Measurements from ENCODE around the gene DAZAP1.

Gene DAZAP1

DNA sequence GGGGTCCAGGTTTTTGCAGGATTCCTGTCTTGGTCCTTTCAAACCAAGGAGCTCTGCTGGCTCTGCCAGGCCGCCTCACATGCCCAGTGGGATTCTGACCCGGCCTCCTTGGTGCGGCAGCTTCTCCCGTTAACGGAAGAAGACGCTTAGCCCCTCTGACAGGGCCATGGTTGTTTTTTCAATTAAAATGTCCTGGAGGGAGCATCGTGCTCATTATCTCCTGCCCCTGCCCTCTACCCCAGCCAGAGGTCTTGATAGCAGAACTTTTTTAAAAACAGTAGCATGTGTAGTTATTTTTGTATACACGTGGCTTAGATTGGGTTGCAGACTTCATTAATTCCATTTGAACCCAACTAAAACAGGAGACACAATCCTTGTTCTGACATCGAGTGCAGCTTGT, 19.4 kb downstream of the DAZAP1 start:
- DNase-seq (ENCODE audit: low spot score): no peak

DNA sequence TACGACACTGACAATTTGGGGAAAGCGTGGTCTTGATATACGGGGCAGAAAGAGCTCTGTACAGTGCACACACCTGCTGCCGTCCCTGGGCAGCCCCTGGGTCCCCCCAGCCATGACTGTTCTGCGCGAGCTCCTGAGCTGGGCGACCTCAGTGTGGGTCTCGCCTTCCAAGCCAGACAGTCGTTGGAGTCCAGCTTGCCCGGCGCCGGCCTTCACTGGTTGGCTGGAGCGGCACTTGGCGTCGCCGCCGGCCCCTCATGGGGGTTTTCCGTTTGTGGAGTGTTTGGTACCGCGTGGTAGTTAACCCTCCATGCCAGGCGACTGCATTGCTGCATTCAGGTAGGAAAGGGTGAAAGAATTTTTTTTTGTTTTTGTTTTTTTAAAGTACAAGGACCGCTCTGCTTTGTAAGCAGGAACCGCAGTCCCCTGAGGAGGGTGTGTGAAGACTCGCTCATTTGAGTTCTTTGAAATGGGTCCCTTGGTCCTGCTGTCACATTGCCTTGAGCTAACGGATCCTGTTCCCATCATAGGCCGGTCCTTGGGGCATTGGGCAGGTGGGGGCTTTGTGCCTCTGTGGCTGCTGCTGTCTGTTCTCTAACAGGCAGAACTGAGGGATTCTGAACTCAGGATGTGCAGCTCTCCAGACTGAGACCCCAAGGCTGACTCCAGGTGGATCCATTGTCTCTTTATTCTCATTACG, 20.0 kb downstream of the DAZAP1 start:
- DNase-seq (ENCODE audit: low spot score): no peak

DNA sequence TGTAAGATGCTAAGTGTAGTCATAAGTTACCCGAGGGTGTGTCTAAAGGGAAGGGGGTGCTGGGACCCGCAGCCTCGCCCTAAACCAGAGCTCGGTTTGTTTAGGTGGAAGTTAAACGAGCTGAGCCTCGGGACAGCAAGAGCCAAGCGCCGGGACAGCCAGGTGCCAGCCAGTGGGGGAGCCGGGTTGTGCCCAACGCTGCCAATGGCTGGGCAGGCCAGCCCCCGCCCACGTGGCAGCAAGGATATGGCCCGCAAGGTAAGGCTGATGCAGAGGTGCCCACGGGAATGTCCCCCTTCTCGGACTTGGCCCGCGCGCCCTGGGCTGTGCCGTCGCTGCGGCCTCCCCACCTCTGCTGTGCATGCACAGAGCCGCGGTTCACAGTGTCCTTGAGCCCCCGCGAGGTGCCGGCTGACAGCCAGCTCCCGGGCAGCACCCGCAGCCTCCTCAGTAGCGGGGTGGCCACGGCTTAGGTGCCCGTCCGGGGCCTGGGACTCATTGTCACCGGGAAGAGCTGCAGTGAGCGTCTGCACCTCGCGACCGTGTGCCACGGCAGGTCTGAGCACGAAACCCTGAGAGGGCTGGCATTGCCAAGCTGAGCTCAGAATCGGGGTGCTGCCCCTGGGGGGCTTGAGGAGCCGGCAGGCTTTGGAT, 21.5 kb downstream of the DAZAP1 start:
- DNase-seq (ENCODE audit: low spot score): no peak

DNA sequence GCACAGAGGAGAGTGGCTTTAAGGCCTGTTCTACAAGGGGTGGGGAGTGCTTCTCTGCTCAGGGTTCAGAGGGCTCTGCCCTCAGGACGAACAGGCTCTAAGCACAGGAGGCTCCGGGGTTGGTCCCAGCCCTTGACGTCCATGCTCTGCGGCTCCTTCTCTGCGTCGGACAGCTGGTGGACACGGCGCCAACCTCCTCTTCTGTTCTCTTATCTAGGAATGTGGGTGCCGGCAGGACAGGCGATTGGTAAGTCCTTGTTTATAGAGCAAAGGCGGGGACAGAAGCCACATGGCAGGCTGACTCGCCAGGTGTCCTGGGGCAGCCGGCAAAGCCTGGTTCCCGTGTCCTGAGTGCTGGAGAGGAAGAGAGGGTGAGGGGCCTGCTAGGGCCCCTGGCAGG, 22.4 kb downstream of the DAZAP1 start:
- no peak for DNase-seq (ENCODE audit: low spot score)

DNA sequence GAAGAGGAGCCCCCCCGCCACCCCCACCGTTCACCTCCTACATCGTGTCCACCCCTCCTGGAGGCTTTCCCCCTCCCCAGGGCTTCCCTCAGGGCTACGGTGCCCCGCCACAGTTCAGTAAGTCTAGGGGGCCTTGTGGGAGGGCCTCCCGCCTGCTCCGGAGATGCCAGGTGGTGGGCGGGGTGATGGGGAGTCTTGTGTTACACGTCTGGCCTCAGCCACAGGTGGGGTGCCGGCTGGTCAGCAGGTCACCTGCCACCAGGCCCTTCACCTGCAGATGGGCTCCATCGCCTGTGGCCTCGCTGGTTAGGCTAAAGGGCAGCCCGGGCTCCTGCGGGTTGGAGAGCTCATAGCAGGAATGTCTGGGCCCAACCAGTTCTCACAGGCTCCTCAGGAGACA, 22.9 kb downstream of the DAZAP1 start:
- no peak for DNase-seq (ENCODE audit: low spot score)

DNA sequence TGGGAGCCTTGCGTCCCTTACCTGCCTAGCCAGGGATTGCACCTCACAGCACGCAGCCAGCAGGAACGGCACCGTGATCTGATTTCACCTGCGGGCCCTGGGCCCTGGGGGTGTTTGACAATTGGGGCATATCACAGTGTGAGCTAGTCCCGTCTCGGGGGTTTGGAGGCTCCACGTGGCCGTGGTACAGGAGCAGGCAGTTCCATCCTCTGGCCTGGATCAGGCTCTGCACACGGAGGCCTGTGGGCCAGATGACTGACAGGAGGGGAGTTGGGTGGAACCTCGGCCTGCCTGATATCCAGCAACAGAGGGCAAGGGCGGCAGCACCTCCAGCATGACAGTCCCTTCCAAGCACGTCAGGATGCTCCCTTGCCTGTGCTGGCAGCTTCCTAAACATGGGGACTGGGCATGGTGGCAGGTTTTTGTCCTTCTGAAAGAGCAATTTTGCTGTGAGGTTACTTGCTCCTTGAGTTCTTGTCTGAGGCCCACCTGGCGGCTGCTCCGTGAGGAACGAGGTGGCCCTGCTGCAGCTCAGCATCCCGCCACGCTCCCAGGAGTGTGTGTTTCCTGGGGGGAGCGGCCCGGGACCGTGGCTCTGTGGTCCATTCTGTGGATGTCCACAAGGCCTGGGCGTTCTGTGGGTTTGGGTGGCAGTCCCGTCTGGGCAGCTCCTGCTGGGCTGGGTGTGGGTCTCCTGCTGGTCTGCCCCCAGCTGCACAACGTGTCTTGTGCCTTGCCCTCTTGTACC, 24.5 kb downstream of the DAZAP1 start:
- no peak for DNase-seq (ENCODE audit: low spot score)

DNA sequence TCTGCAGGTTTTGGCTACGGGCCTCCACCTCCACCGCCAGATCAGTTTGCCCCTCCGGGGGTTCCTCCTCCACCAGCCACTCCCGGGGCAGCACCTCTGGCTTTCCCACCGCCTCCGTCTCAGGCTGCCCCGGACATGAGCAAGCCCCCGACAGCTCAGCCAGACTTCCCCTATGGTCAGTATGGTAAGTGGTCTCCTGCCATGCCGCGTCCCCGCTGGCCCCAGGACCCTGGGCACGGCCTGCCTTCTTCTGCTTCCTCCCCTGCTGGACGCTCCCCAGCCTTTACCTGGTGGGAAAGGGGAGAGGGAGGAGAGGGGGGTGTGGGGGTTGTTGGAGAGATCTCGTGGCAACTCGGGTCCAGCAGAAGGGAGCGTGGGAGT, 25.1 kb downstream of the DAZAP1 start:
- DNase-seq (ENCODE audit: low spot score): no peak

DNA sequence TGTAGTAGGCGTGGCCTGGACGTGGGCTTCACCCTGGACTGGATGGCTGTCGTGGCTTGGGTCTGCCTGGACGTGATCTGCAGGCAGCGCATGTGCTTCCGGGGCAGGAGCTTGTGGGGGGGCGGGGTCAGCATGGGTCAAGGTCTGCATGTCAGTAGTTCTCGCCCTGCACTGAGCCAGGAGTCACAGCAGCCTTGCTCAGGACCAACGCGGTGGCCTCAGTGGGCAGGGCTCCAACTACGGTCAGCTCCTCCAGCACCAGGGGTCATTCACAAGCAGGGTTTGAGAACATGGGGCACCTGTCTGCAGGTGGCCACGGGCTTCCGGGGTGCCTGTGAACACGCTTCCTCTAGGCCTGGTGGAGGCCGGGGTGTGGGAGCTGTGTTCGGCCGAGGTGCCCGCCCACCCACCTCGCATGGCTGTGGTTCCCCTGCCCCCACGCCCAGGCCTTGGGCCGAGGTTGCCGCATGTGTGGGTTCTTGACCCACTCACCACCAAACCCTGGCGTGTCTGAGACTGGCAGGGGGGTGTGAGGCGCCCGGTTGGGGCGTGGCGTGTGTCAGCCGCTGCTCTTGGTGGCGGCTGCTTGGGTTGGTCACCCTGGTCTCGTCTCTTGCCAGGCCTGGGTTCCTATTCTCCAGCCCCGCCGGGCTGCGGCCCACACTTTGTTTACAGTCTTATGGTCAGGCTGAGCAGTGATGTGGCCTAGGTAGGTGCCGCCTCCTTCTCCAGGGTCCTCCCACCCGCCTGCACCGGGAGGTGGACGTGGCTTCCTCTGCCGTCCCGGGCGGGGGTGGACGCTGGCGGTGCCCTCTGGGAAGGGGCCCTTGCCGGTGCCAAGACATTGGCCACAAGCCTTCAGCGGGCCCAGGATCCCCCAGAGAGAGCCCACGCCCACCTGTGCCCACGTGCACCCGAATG, 26.0 kb downstream of the DAZAP1 start:
- DNase-seq (ENCODE audit: low spot score): no peak

DNA sequence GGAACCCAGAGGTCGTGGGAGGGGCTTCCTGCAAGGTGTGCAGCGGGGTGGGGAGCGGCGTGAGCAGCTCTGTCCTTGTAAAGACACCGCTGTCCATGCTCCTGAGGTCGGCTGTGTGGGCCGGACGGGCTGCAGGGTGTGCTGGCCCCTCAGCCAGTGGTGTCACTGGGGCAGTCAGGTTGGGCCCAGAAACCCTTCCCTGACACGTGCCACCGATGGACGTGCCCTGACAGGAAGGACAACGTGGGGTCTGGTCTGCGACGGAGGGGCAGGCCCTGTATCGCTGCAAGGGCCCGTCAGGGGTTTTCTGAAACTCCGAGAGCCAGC, 26.6 kb downstream of the DAZAP1 start:
- no peak for DNase-seq (ENCODE audit: low spot score)

DNA sequence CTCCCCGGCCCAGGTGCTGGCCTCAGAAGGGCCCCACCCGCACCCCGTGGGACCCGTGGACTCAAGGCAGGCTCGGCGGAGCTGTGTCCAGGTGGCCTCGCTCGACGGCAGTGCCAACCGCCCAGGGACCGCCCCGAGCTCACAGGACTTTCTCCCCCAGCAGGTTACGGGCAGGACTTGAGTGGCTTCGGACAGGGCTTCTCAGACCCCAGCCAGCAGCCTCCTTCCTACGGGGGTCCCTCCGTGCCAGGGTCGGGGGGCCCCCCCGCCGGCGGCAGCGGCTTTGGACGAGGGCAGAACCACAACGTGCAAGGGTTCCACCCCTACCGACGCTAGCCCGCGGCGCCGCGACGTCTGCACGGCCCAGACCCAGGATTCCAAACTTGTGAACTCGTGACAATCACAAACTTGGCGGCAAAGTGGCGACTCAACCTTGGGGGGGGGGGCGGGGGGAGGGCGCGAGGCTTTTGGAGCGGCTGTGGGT, 27.2 kb downstream of the DAZAP1 start:
- no peak for DNase-seq (ENCODE audit: low spot score)

DNA sequence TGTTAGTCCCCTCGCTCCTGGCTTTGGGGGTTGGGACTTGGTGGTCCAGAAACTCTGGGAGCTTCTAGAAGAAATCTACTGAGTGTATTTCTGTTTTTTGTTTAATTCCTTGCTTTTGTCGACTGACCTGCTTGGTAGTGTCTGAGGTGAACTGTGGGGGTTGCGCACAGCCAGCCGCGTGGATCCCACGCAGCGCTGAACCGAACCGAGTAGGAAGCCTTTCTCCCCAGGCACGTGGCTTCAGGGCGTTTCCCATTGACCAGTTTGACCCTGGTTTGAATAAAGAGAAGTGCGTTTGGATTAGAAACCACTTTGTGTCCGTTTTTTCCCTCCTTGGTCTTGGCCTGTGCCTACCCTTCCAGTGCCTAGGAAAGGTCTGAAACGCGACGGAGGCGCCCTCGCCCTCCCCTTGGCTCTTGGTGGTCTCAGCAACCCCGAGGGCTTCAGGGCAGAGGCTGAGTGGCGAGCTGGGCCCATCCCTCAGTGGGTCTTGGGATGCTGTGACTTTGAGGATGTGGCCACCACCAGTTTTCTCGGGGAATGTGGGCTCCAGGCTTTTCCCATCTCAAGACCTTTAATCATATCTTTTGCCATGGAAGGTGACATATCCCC, 28.1 kb downstream of the DAZAP1 start:
- DNase-seq (ENCODE audit: low spot score): no peak

DNA sequence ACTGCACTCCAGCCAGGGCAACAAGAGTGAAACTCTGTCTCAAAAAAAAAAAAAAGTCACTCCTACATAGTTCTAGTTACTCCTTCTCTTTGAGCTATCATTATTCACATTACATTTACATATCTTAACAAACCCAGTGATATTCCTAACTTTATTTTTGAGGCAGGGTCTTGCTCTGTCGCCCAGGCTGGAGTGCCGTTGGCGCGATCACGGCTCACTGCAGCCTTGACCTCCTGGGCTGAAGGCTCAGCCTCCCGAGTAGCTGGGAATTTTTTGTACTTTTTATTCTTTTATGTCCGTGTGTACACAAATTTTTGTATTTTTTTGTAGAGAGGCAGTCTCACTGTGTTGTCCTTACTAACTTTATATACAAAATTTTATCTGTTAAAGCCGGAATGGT, 30.2 kb downstream of the DAZAP1 start:
- no peak for DNase-seq (ENCODE audit: low spot score)

DNA sequence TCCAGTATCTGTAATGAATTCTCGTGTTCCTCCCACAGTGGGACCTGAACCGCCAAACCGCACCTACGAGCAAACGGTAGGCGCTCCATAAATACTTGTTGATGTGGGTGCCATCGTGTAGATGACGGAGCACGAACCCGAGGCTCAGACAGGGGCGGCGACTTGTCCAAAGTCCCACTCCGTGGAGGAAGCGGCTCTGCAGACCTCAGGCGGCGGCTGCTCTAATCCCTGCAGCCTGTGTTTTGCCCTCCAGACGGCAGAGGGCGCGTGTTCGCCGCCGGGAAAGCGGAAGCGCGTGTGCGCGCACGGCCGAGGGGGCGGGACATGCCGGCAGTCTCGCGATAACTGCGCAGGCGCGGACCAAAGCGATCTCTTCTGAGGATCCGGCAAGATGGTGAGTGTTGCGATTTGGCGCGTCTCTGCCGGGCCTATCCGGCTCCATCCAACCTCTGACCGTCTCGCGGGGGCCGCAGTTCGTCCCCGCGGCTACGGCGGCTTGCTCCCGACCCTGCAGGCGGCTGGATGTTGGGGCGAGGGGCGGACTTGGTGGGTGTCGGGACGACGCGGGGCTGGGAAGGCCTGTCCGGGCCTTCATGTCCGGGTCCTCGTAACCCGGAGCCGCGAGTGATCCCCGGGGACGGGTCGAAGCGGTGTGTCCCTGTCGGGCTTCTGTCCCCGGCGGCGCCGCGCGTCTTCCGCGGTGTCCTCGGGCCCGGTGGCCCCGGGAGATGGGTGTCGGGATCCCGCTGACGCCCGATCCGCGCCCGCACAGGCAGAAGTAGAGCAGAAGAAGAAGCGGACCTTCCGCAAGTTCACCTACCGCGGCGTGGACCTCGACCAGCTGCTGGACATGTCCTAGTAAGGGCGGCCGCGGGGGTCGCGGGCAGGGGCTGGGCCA, 30.9 kb downstream of the DAZAP1 start, which contains the start of gene RPS15:
Gene RPS15 (plus strand): TSS at position 362 of the 898 bp plus-strand sequence. CDS start 30 bp downstream, at position 392.
- peak; percentile 96 for DNase-seq (ENCODE audit: low spot score)

DNA sequence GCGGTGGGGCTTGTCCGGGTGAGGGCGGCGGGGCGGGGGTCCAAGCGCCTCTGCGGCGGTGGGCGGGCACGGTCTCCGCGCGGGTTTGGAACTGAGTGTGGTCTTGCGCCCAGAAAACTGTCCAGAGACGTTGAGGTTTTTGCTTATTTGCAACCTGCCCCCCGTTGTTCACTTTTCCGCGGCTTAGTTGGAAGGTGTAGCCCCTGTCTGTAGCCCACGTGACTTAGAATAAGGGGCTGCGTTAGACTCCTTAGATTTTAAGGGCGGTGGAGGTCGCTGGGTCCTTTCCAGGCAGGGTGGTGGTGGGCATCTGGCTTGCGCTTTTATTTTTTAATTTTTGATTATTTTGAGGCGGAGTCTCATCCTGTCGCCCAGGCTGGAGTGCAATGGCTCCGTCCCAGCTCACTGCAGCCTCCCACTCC, 31.6 kb downstream of the DAZAP1 start:
- no peak for DNase-seq (ENCODE audit: low spot score)

DNA sequence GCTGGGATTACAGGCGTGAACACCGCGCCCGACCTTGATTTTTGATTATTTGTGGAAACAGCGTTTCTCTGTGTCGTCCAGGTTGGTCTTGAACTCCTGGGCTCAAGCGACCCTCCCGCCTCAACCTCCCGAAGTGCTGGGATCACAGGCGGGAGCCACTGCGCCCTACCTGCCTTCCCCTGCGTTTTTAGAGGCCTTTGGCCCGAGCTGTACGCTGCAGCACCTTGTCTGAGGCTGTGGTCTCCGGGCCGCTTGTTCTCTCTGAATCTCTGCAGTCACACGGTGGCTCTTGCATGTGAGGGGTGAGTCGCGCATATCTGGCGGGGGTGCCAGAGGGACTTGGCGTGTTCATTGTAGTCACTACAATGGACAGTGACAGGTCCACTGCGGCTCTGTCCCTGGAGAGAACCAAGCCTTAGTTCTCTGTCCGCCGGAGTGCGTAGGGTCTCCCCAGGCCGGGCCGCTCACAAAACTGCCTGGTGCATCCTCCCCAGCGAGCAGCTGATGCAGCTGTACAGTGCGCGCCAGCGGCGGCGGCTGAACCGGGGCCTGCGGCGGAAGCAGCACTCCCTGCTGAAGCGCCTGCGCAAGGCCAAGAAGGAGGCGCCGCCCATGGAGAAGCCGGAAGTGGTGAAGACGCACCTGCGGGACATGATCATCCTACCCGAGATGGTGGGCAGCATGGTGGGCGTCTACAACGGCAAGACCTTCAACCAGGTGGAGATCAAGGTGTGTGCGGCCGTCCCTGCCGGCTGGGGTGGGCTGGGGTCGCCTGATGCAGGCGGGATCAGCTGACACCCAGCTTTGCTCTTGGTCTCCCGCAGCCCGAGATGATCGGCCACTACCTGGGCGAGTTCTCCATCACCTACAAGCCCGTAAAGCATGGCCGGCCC, 32.4 kb downstream of the DAZAP1 start:
- DNase-seq (ENCODE audit: low spot score): peak; percentile 9

DNA sequence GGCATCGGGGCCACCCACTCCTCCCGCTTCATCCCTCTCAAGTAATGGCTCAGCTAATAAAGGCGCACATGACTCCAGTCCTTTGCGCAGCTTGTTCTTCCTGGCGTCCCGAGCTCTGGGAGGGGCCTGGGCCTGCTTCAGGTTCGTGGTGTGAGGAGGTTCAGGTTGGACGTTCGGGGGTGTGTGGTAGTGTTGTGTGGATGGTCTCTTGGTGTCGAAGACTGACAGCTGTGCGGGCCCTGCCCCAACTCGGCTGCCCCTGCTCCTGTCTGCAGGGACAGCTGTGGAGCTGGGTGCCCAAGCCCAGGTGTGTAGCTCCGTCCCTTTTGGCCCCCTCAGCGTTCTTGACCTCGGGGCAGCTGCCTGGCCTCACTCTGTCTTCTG, 33.0 kb downstream of the DAZAP1 start:
- DNase-seq (ENCODE audit: low spot score): no peak

DNA sequence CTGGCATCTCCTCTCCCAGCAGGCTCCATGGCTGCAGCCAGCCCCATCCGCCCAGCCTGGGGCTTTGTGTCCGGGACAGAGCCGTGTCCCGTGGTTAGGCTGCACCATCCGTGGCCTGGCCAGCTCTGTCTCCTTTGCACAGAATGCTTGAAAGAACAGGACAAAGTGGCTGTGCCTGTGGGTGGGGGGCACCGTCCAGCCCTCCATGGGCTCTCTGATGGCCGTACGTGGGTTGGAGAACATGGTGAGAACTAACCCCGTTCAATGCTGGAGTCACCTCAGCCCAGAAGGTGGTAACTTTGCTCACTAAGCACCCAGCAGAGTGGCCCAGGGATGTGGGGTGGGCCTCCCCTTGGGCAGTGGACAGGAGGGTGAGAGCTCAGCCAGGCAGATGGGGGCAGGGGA, 33.6 kb downstream of the DAZAP1 start:
- DNase-seq (ENCODE audit: low spot score): no peak

DNA sequence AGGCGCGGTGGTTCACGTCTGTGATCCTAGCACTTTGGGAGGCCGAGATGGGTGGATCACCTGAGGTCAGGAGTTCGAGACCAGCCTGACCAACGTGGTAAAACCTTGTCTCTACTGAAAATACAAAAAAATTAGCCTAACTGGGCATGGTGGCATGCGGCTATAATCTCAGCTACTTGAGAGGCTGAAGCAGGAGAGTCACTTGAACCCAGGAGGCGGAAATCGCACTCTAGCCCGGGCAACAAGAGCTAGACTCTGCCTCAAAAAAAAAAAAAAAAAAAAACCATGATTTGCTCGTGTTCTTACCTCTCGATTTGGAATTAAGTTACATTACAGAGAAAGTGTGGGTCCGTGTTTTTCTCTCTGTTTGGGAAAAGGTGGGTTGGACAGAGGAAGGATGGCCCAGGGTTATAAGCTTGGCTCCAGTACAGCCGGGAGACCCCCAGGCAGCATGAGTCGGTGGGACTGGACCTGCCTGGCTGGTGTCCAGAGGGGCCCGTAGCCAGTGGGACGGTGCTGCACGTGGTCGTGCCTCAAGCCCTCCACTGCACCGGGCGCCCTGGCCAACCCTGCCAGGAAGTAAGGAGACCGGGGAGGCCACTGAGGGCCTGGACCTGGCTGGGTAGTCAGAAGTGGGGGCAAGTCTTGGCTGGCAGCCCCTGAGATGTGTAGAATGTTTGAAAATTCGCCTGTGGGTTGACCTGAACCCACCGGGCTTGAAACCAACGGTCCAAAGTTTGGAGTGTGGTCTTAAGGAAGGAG, 34.5 kb downstream of the DAZAP1 start:
- DNase-seq (ENCODE audit: low spot score): no peak
